Measurements from ENCODE around the gene RAMACL. TPM values are rescaled to one million over a fixed set of nuclear protein-coding genes. Genes with fewer than 3 reads are reported as not detected.
A peak's percentile ranks its signal among the peaks of the same experiment; 100 is the strongest.

RAMACL gene
- total and polyA plus RNA-seq, 2 of the 4 experiments (the other 2 are of a cell fraction) = 0.46 to 0.90 TPM

- Histone ChIP-seq H3K36me3 (ENCODE audit: control insufficient read depth, insufficient read depth, low read length) (peaks cover 5% of the 10 kb centered on the region; the same call in 1 of the 2 replicates), H4K20me1 (ENCODE audit: insufficient read depth, low read length) (peaks cover 15% of the 10 kb centered on the region; the same call in 1 of the 2 replicates), H3K4me1 (ENCODE audit: control insufficient read depth, insufficient read depth, low read length) (peaks cover 19% of the 10 kb centered on the region), H3K18ac (ENCODE audit: low read depth, low read length) (peak overlapping the region; percentile 5; the same call in 1 of the 2 replicates), H4K91ac (ENCODE audit: insufficient read depth, low read depth, low read length) (no peak overlapping the region), H3K27ac (ENCODE audit: insufficient read depth, low read length) (no peak overlapping the region), H2AFZ (replicated peaks; ENCODE audit: low read length, poor library complexity) (no peak overlapping the region), H2BK20ac (ENCODE audit: low read depth, low read length) (0 out of 2 replicates have a peak overlapping the region, but pooled peaks have one; percentile 16), H3K23ac (ENCODE audit: low read depth, low read length) (0 out of 2 replicates have a peak overlapping the region, but pooled peaks have one; percentile 9), H3K27me3 (ENCODE audit: control insufficient read depth, insufficient read depth, low read length) (no peaks in the 10 kb centered on the region), H2AK9ac (replicated peaks; ENCODE audit: low read depth, low read length, poor library complexity) (no peak overlapping the region), H2BK15ac (ENCODE audit: low read depth, low read length) (0 out of 3 replicates have a peak overlapping the region, but pooled peaks have one; percentile 8), H2BK120ac (ENCODE audit: low read depth, low read length) (peak overlapping the region; percentile 11; the same call in 1 of the 2 replicates), H4K5ac (ENCODE audit: low read depth, low read length) (no peak overlapping the region), H3K9me1 (ENCODE audit: insufficient read depth, low read length) (peaks cover 9% of the 10 kb centered on the region; the same call in 1 of the 2 replicates), H3K56ac (ENCODE audit: extremely low read depth, insufficient read depth, low read length) (no peak overlapping the region), H4K8ac (ENCODE audit: low read depth in 2 of 2, low read length in 2 of 2) (peak overlapping the region in 1 of 2 experiments; percentile 36; a peak in 1 of 4 replicates), H2AK5ac (ENCODE audit: low read depth, low read length) (no peak overlapping the region), H3K4me3 (ENCODE audit: insufficient read depth, low read depth, low read length) (no peak overlapping the region), H3K4ac (ENCODE audit: low read depth, low read length) (0 out of 2 replicates have a peak overlapping the region, but pooled peaks have one; percentile 7), H2BK5ac (ENCODE audit: low read depth, low read length, poor library complexity, severe bottlenecking) (peak overlapping the region; percentile 23), H3K9ac (ENCODE audit: low read depth, low read length) (no peak overlapping the region), H3K9me3 (ENCODE audit: control insufficient read depth, insufficient read depth, low read length) (no peaks in the 10 kb centered on the region), H3K79me1 (ENCODE audit: low read depth in 1 of 2, low read length in 2 of 2) (peaks cover 40 to 52% of the 10 kb centered on the region in 2 experiments), H3K14ac (replicated peaks; ENCODE audit: low read depth, low read length) (peak overlapping the region; percentile 26; the same call in 1 of the 2 replicates), H3K4me2 (ENCODE audit: low read depth, low read length) (peak overlapping the region; percentile 27)
- ATAC-seq (ENCODE audit: low read depth) = peak; percentile 94
- peak; percentile 94 for DNase-seq
- TF ChIP-seq ELK1 (IDR thresholded peaks at IDR 0.05; ENCODE audit: borderline replicate concordance, low read depth, low read length) (no peak), RFX5 (IDR thresholded peaks at IDR 0.05; ENCODE audit: low read depth, low read length) (no peak), MAZ (IDR thresholded peaks at IDR 0.05; ENCODE audit: borderline replicate concordance, low read depth, low read length) (peak; percentile 33; the same call in 1 of the 2 replicates), USF2 (IDR thresholded peaks at IDR 0.05; ENCODE audit: low read depth, low read length) (peak; percentile 44; the same call in 1 of the 2 replicates), BHLHE40 (IDR thresholded peaks at IDR 0.05; ENCODE audit: low read depth, low read length) (peak; percentile 99), CEBPB (IDR thresholded peaks at IDR 0.05; ENCODE audit: low read depth, low read length) (no peak), NFE2L2 (IDR thresholded peaks at IDR 0.05; ENCODE audit: low read depth, low read length) (no peak), CHD1 (IDR thresholded peaks at IDR 0.05; ENCODE audit: low read depth, low read length) (0 out of 2 replicates have a peak, but pooled peaks have one; percentile 4), RAD21 (IDR thresholded peaks at IDR 0.05; ENCODE audit: low read length) (no peak), FOS (IDR thresholded peaks at IDR 0.05; ENCODE audit: low read depth, low read length) (peak; percentile 41; the same call in 1 of the 2 replicates), MXI1 (IDR thresholded peaks at IDR 0.05; ENCODE audit: borderline replicate concordance, low read depth, low read length) (0 out of 2 replicates have a peak, but pooled peaks have one; percentile 50)
- in situ Hi-C loops (cut with MboI; ENCODE audit: low sequenced_read_pairs) = no loop called here
- CTCF ChIA-PET = no interaction called here
- dilution Hi-C loops (cut with HindIII; ENCODE audit: low sequenced_read_pairs, unreplicated experiment) = no loop called here
- WGBS, 2 experiments (ENCODE audit: extremely low coverage in 2 of 2, insufficient read length in 1 of 2) = 36% methylated on average over 7 of the region's 13 CpGs; no CpG with 5 or more reads in 1 of the 2 experiments
- intact Hi-C loops (cut with micrococcal nuclease) = loop anchor here (5.0 kb wide), 1 partner anchor 74 kb away; the partner anchor contains the start of gene RPS6KA2
- no TSS peak for BruUV-seq (replicated peaks)
- POLR2A ChIA-PET (ENCODE audit: unreplicated experiment) = interaction anchor here (0.6 kb wide), 1 partner anchor 18 kb away, joined by 3 read pairs; no protein-coding TSS in a partner anchor
Measured at GRCh38 chr6:166553563-166554271, 32.8 kb downstream of the RAMACL start.

All from IMR-90 (cell line).